Body of pancreas (tissue), 4 donors: ENCODE data around the gene NDFIP2. TPM values are rescaled to one million over a fixed set of nuclear protein-coding genes. Genes with fewer than 3 reads are reported as not detected.
A peak's percentile ranks its signal among the peaks of the same experiment; 100 is the strongest.

Experiments used
- ATAC-seq: fragments of 150-250 bp; one replicate; pipeline ENCODE4 v1.9.1; 2016
- DNase-seq, 4 donors: peaks; one replicate each; pipeline ENCODE4 v3.0.0-alpha.2; 2019
- H3K27ac ChIP-seq, 4 donors: fragments of 200-600 bp; sonication (generic); 1 replicate in 3 of 4; 2 replicates in 1 of 4; pipeline versions ENCODE4 v1.5.1 to v1.6.1; 2016 to 2019; ENCODE audit warnings: mild to moderate bottlenecking in 1 of 4, mixed read lengths in 1 of 4, moderate library complexity in 1 of 4
- H3K27me3 ChIP-seq, 2 donors: fragments of 200-600 bp; sonication (generic); one replicate each; pipeline ENCODE4 v1.6.0; 2016; ENCODE audit warnings: mild to moderate bottlenecking in 1 of 2
- H3K36me3 ChIP-seq, 2 donors: fragments of 200-600 bp; sonication (generic); replicated peaks in 1 of 2; 2 replicates each; pipeline ENCODE4 v1.5.1; 2016; ENCODE audit warnings: low read depth in 2 of 2; ENCODE audit not compliant: insufficient read depth in 1 of 2
- H3K4me1 ChIP-seq: fragments of 200-600 bp; sonication (generic); one replicate; pipeline ENCODE4 v1.6.0; 2016
- H3K4me3 ChIP-seq, 2 donors: fragments of 200-600 bp; sonication (generic); 1 replicate in 1 of 2; 2 replicates in 1 of 2; pipeline ENCODE4 v1.5.1; 2016 to 2019
- H3K9me3 ChIP-seq, 3 donors: fragments of 200-600 bp; sonication (generic); 1 replicate in 2 of 3; 2 replicates in 1 of 3; pipeline ENCODE4 v1.5.1; 2016
- CTCF ChIP-seq, 7 experiments: fragments of 450-650 bp in 4 of 7; fragments of 200-600 bp in 3 of 7; sonication (generic) in 3 of 7; IDR thresholded peaks; one replicate each; pipeline ENCODE4 v1.5.1; 2016 to 2019; ENCODE audit warnings: antibody characterized with exemption in 7 of 7
- POLR2A ChIP-seq, 3 donors: fragments of 450-650 bp; IDR thresholded peaks; one replicate each; pipeline ENCODE4 v1.6.1; 2016; ENCODE audit warnings: antibody characterized with exemption in 3 of 3, mild to moderate bottlenecking in 2 of 3
- WGBS, 2 donors: methylation state at CpG; one replicate each; pipeline ENCODE4 v1.1.5; 2017; 5-methylcytosine and 5-hydroxymethylcytosine counted together
- intact Hi-C: fragments of 100-400 bp; cut with DNase I; formaldehyde crosslinking; loops from one replicate; pipeline ENCODE4 v1.15.1; 2023
- total RNA-seq, 2 donors: library from RNA; depleted of rRNA; stranded (reverse); fragments of >200 nt; gene quantifications; one replicate each; pipeline ENCODE4 v1.1.0, GENCODE V29; 2016

The NDFIP2 gene
- total RNA-seq, 2 donors from 2014 or later, result 16.8 to 18.9 TPM

- H3K27ac ChIP-seq, result no peak overlapping the region
- no peak overlapping the region for H3K4me3 ChIP-seq
- peaks cover 29% of the 10 kb centered on the region for H3K4me1 ChIP-seq
- H3K9me3 ChIP-seq, result no peaks in the 10 kb centered on the region
- intact Hi-C loops, result no loop called here
- WGBS, 2 donors, result 95% methylated on average over 4 of the region's 4 CpGs
- no peaks in the 10 kb centered on the region for H3K36me3 ChIP-seq
- no peaks in the 10 kb centered on the region for H3K27me3 ChIP-seq
- ATAC-seq (no peak), DNase-seq (no peak)
- TF ChIP-seq POLR2A (IDR thresholded peaks at IDR 0.05), result no peak
- no peak for TF ChIP-seq CTCF (IDR thresholded peaks at IDR 0.05)
Measured at GRCh38 chr13:79500829-79501228, 19.9 kb downstream of the NDFIP2 start.

- ATAC-seq (no peak), DNase-seq (no peak)
- 80 to 81% methylated on average over 7 of the region's 7 CpGs for WGBS, 2 donors
- no peak overlapping the region for H3K27ac ChIP-seq
- no peaks in the 10 kb centered on the region for H3K9me3 ChIP-seq
- no peaks in the 10 kb centered on the region for H3K27me3 ChIP-seq
- peaks cover 25% of the 10 kb centered on the region for H3K4me1 ChIP-seq
- no peak for TF ChIP-seq CTCF (IDR thresholded peaks at IDR 0.05)
- no peak for TF ChIP-seq POLR2A (IDR thresholded peaks at IDR 0.05)
- H3K4me3 ChIP-seq, result no peak overlapping the region
- intact Hi-C loops, result no loop called here
- H3K36me3 ChIP-seq, result no peaks in the 10 kb centered on the region
Measured at GRCh38 chr13:79501538-79502232, 20.7 kb downstream of the NDFIP2 start.

- peaks cover 19% of the 10 kb centered on the region for H3K4me1 ChIP-seq
- ATAC-seq (no peak), DNase-seq (no peak)
- intact Hi-C loops, result no loop called here
- no peak overlapping the region for H3K4me3 ChIP-seq
- no peak for TF ChIP-seq POLR2A (IDR thresholded peaks at IDR 0.05)
- no peak for TF ChIP-seq CTCF (IDR thresholded peaks at IDR 0.05)
- H3K27ac ChIP-seq, result no peak overlapping the region
- H3K36me3 ChIP-seq, result no peaks in the 10 kb centered on the region
- 63 to 77% methylated on average over 3 of the region's 3 CpGs for WGBS, 2 donors
- H3K27me3 ChIP-seq, result no peaks in the 10 kb centered on the region
- H3K9me3 ChIP-seq, result no peaks in the 10 kb centered on the region
Measured at GRCh38 chr13:79502859-79503468, 22.0 kb downstream of the NDFIP2 start.

GRCh38 chr13:79503473-79504017, 22.6 kb downstream of the NDFIP2 start:
- Histone ChIP-seq H3K27ac (no peak overlapping the region), H3K27me3 (no peaks in the 10 kb centered on the region), H3K9me3 (no peaks in the 10 kb centered on the region), H3K36me3 (no peaks in the 10 kb centered on the region), H3K4me1 (peaks cover 24% of the 10 kb centered on the region), H3K4me3 (no peak overlapping the region)
- intact Hi-C loops, result no loop called here
- no peak for TF ChIP-seq POLR2A (IDR thresholded peaks at IDR 0.05)
- TF ChIP-seq CTCF (IDR thresholded peaks at IDR 0.05), result no peak
- peak; percentile 30 for ATAC-seq
- no peak for DNase-seq
